Upper lobe of left lung (tissue), 4 donors: ENCODE measurements around the gene BMERB1.

Experiments
- CTCF ChIP-seq, 6 experiments: fragments of 450-650 bp in 4 of 6; fragments of 200-600 bp in 2 of 6; sonication (generic) in 2 of 6; IDR thresholded peaks; one replicate each; pipeline ENCODE4 v1.5.1; 2016 to 2019; ENCODE audit warnings: antibody characterized with exemption in 6 of 6
- POLR2A ChIP-seq, 4 donors: fragments of 450-650 bp; IDR thresholded peaks; one replicate each; pipeline ENCODE4 v1.5.1; 2016 to 2017; ENCODE audit warnings: antibody characterized with exemption in 4 of 4, mild to moderate bottlenecking in 2 of 4

GRCh38 chr16:15593235-15593634 lies 158.8 kb downstream of the BMERB1 start:
- TF ChIP-seq CTCF (IDR thresholded peaks at IDR 0.05) (no peak), POLR2A (IDR thresholded peaks at IDR 0.05) (no peak)
